Naive thymus-derived CD4-positive, alpha-beta T cell (primary cell): ENCODE measurements around the gene EFR3B. TPM values are rescaled to one million over a fixed set of nuclear protein-coding genes. Genes with fewer than 3 reads are reported as not detected.

Experiments
- ATAC-seq: fragments of 150-1000 bp; cut with Tn5 transposase; 2 replicates; pipeline ENCODE4 v1.10.0; 2021; ENCODE audit warnings: mild to moderate bottlenecking, moderate library complexity
- CTCF ChIA-PET: fragments of 350-600 bp; sonication (Branson Sonifier 250); formaldehyde crosslinking; loops from one replicate; lab custom pipeline; 2021; ENCODE audit warnings: antibody characterized with exemption; lab: Charles Lee
- POLR2A ChIA-PET: fragments of 350-600 bp; sonication (Branson Sonifier 250); formaldehyde crosslinking; loops from one replicate; lab custom pipeline; 2021; ENCODE audit warnings: antibody characterized with exemption, inconsistent platforms; lab: Charles Lee
- DNase-seq, 9 donors: peaks; one replicate each; pipeline versions ENCODE4 v3.0.0 to v3.0.0-alpha.2; 2020 to 2022; ENCODE audit warnings: mixed read lengths in 1 of 9
- H3K27ac ChIP-seq: one replicate; pipeline ENCODE4 v1.7.0; 2013; ENCODE audit warnings: mild to moderate bottlenecking, low read depth, low read length, moderate library complexity
- H3K27me3 ChIP-seq, 2 donors: one replicate each; pipeline ENCODE4 v1.7.0; 2013; ENCODE audit warnings: low read length in 2 of 2, mild to moderate bottlenecking in 2 of 2, moderate library complexity in 2 of 2; ENCODE audit not compliant: control insufficient read depth in 2 of 2, insufficient read depth in 2 of 2
- H3K36me3 ChIP-seq, 3 experiments: 1 replicate in 2 of 3; 2 replicates in 1 of 3; pipeline ENCODE4 v1.7.0; 2013; ENCODE audit warnings: low read length in 3 of 3, mild to moderate bottlenecking in 3 of 3, moderate library complexity in 1 of 3; ENCODE audit not compliant: insufficient read depth in 3 of 3, control insufficient read depth in 2 of 3
- H3K4me1 ChIP-seq, 2 donors: one replicate each; pipeline ENCODE4 v1.7.0; 2013; ENCODE audit warnings: low read length in 2 of 2, mild to moderate bottlenecking in 2 of 2, moderate library complexity in 1 of 2; ENCODE audit not compliant: control insufficient read depth in 2 of 2, insufficient read depth in 2 of 2
- H3K4me3 ChIP-seq: 2 replicates; pipeline ENCODE4 v1.7.0; 2013; ENCODE audit warnings: mild to moderate bottlenecking, low read length
- H3K9me3 ChIP-seq, 3 experiments: 1 replicate in 2 of 3; 2 replicates in 1 of 3; pipeline ENCODE4 v1.7.0; 2013; ENCODE audit warnings: low read length in 3 of 3; ENCODE audit not compliant: control insufficient read depth in 2 of 3
- H3K27ac Mint-ChIP-seq, 9 donors: one replicate each; pipeline ENCODE4 v1.8.0; 2020 to 2022; ENCODE audit warnings: mixed read lengths in 9 of 9, mild to moderate bottlenecking in 8 of 9, moderate library complexity in 5 of 9, inconsistent platforms in 2 of 9
- H3K27me3 Mint-ChIP-seq, 5 donors: one replicate each; pipeline ENCODE4 v1.8.0; 2021 to 2022; ENCODE audit warnings: mixed read lengths in 5 of 5, mild to moderate bottlenecking in 1 of 5
- H3K36me3 Mint-ChIP-seq, 5 donors: one replicate each; pipeline ENCODE4 v1.8.0; 2020 to 2022; ENCODE audit warnings: mixed read lengths in 5 of 5, mild to moderate bottlenecking in 3 of 5, inconsistent platforms in 1 of 5
- H3K4me1 Mint-ChIP-seq, 7 donors: one replicate each; pipeline ENCODE4 v1.8.0; 2020 to 2022; ENCODE audit warnings: mixed read lengths in 7 of 7, mild to moderate bottlenecking in 3 of 7, inconsistent platforms in 1 of 7
- H3K4me3 Mint-ChIP-seq, 10 donors: one replicate each; pipeline ENCODE4 v1.8.0; 2020 to 2022; ENCODE audit warnings: mild to moderate bottlenecking in 10 of 10, mixed read lengths in 10 of 10, moderate library complexity in 6 of 10, inconsistent platforms in 2 of 10
- H3K9me3 Mint-ChIP-seq, 11 donors: one replicate each; pipeline ENCODE4 v1.8.0; 2020 to 2022; ENCODE audit warnings: mixed read lengths in 11 of 11, mild to moderate bottlenecking in 4 of 11, inconsistent platforms in 1 of 11, moderate library complexity in 1 of 11
- intact Hi-C, 2 donors: fragments of 100-400 bp; cut with micrococcal nuclease; formaldehyde crosslinking; loops; one replicate each; pipeline ENCODE4 v1.15.1; 2023
- polyA plus RNA-seq, 2 donors: library from polyadenylated mRNA; unstranded; fragments of 300-500 nt; fragmentation: Illumina TruSeq; gene quantifications; one replicate each; pipeline ENCODE4 v1.2.3, GENCODE V29; 2021
- total RNA-seq, 6 experiments: library from RNA in 5 of 6; stranded (reverse) in 5 of 6; gene quantifications; 1 replicate in 5 of 6; 2 replicates in 1 of 6; pipeline ENCODE4 v1.2.3 and lab custom pipeline; 2021 to 2026

The EFR3B gene
- total and polyA plus RNA-seq, 7 experiments from 2014 or later: 0.05 to 0.10 (median 0.08) TPM; not detected in 3

- DNase-seq: no peak
- Histone ChIP-seq H3K9me3 (no peaks in the 10 kb centered on the region), H3K27me3 (no peaks in the 10 kb centered on the region), H3K27ac (no peak overlapping the region), H3K4me1 (peaks cover 0 to 7% of the 10 kb centered on the region in 2 donors), H3K4me3 (no peak overlapping the region), H3K36me3 (no peaks in the 10 kb centered on the region)
- CTCF ChIA-PET: no interaction called here
- POLR2A ChIA-PET: no interaction called here
- no peaks in the 10 kb centered on the region for H3K27me3 Mint-ChIP-seq
- H3K4me1 Mint-ChIP-seq: peaks cover 9 to 36% (median 17%) of the 10 kb centered on the region in 7 donors
- H3K27ac Mint-ChIP-seq: no peak overlapping the region
- ATAC-seq: peak; percentile 58
- no peaks in the 10 kb centered on the region for H3K9me3 Mint-ChIP-seq
- intact Hi-C loops: no loop called here
- no peak overlapping the region for H3K4me3 Mint-ChIP-seq
- no peaks in the 10 kb centered on the region for H3K36me3 Mint-ChIP-seq
Observed at GRCh38 chr2:25204190-25204838, 162.4 kb downstream of the EFR3B start.

- Histone ChIP-seq H3K36me3 (no peaks in the 10 kb centered on the region), H3K27ac (no peak overlapping the region), H3K4me1 (peaks cover 0 to 13% of the 10 kb centered on the region in 2 donors), H3K27me3 (no peaks in the 10 kb centered on the region), H3K9me3 (no peaks in the 10 kb centered on the region), H3K4me3 (no peak overlapping the region)
- DNase-seq (no peak), ATAC-seq (peak; percentile 34)
- intact Hi-C loops: no loop called here
- no peaks in the 10 kb centered on the region for H3K9me3 Mint-ChIP-seq
- no peak overlapping the region for H3K4me3 Mint-ChIP-seq
- ChIA-PET CTCF (interaction anchor here (0.9 kb wide), 1 partner anchor 10 kb away, joined by 3 read pairs; no protein-coding TSS in a partner anchor), POLR2A (interaction anchor here (1.1 to 2.3 kb wide), 2 partner anchors 10 to 35 kb away, joined by 3 to 13 read pairs; no protein-coding TSS in a partner anchor)
- H3K36me3 Mint-ChIP-seq: no peaks in the 10 kb centered on the region
- no peaks in the 10 kb centered on the region for H3K27me3 Mint-ChIP-seq
- H3K4me1 Mint-ChIP-seq: peaks cover 18 to 52% (median 29%) of the 10 kb centered on the region in 7 donors
- H3K27ac Mint-ChIP-seq: peak overlapping the region in 2 of 9 donors; percentile 53 to 58
Observed at GRCh38 chr2:25207078-25207545, 165.2 kb downstream of the EFR3B start.

Other genes with a start within 250 kb of the EFR3B start
- 10 to 100 TPM; 14.3 to 31.5 (median 17.1) TPM for gene PTRHD1, start 248.7 kb upstream of the EFR3B start, total RNA-seq
- gene PTRHD1, start 248.7 kb upstream of the EFR3B start, polyA plus RNA-seq: 10 to 100 TPM; 25.0 to 40.8 TPM
- 10 to 100 TPM in 1 of 5 experiments, 1 to 10 TPM in 4; 3.6 to 36.6 (median 6.0) TPM for gene CENPO, start 248.7 kb upstream of the EFR3B start, total RNA-seq
- 1 to 10 TPM; 1.8 to 3.8 TPM for gene CENPO, start 248.7 kb upstream of the EFR3B start, polyA plus RNA-seq
- 10 to 100 TPM in 3 of 5 experiments, 1 to 10 TPM in 2; 4.4 to 44.7 (median 18.7) TPM for gene ADCY3, start 121.8 kb upstream of the EFR3B start, total RNA-seq
- gene ADCY3, start 121.8 kb upstream of the EFR3B start, polyA plus RNA-seq: 1 to 10 TPM; 2.0 to 4.1 TPM
- 10 to 100 TPM in 4 of 5 experiments, 1 to 10 TPM in 1; 5.9 to 22.0 (median 18.1) TPM for gene DNAJC27, start 70.1 kb upstream of the EFR3B start, total RNA-seq
- gene DNAJC27, start 70.1 kb upstream of the EFR3B start, polyA plus RNA-seq: 1 to 10 TPM; 3.0 to 6.2 TPM
- 1 to 10 TPM; 3.5 to 7.7 (median 4.2) TPM for gene POMC, start 126.5 kb downstream of the EFR3B start, total RNA-seq
- 10 to 100 TPM in 1 of 2 donors, 1 to 10 TPM in 1; 7.9 to 10.1 TPM for gene POMC, start 126.5 kb downstream of the EFR3B start, polyA plus RNA-seq